PC-9 (cell line): Measurements from ENCODE around the gene CCDC3.

Source experiments
- CTCF ChIP-seq: fragments of 200-600 bp; sonication (generic); conservative IDR thresholded peaks from 2 replicates; pipeline ENCODE4 v1.6.1; 2017; ENCODE audit warnings: mixed run types, antibody characterized with exemption, mild to moderate bottlenecking, moderate library complexity
- EZH2 ChIP-seq: fragments of 200-600 bp; sonication (generic); IDR thresholded peaks from 2 replicates; pipeline ENCODE4 v1.8.0; 2017; ENCODE audit warnings: antibody characterized with exemption, low read depth

DNA sequence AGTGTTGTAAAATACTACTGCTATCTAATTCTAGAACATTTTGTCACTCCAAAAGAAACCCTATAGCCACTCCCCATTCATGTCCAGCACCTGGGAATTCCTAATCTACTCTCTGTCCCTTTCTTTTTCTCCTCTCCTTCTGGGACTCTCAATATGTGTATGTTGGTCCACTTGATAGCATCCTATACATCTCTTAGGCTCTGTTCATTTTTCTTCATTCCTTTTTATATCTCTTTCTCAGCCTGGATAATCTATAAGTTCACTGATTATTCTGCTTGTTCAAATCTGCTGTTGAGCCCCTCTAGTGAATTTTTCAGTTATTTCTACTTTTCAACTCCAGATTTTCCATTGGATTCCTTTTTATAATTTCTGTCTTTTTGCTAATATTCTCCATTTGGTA, 108.6 kb downstream of the CCDC3 start:
- TF ChIP-seq CTCF (no peak), EZH2 (no peak)
